HepG2 (cell line): Measurements from ENCODE around the gene EARS2.

Experiments
- MZF1 ChIP-seq: sonication (generic); formaldehyde crosslinking; IDR thresholded peaks from 2 replicates; pipeline ENCODE4 v1.8.1; 2023; ENCODE audit warnings: mild to moderate bottlenecking, missing genetic modification reagents, borderline replicate concordance
- POLR2A ChIP-seq, 2 experiments: IDR thresholded peaks; 2 replicates each; pipeline ENCODE4 v1.6.1; 2011; ENCODE audit warnings: low read depth in 2 of 2, low read length in 2 of 2, mild to moderate bottlenecking in 1 of 2, moderate library complexity in 1 of 2; ENCODE audit not compliant: insufficient read depth in 1 of 2
- POLR2AphosphoS5 ChIP-seq: IDR thresholded peaks from 2 replicates; pipeline ENCODE4 v1.6.1; 2012; ENCODE audit warnings: low read depth, low read length
- REPIN1 ChIP-seq: sonication (generic); formaldehyde crosslinking; IDR thresholded peaks from 2 replicates; pipeline ENCODE4 v1.8.0; 2022; ENCODE audit warnings: missing genetic modification reagents, low read depth, mild to moderate bottlenecking, borderline replicate concordance
- SRF ChIP-seq: IDR thresholded peaks from 2 replicates; pipeline ENCODE4 v1.6.1; 2011; ENCODE audit warnings: mild to moderate bottlenecking, low read depth, low read length, moderate library complexity
- TF ChIP-seq, protein P1 (sequence below): sonication (generic); formaldehyde crosslinking; IDR thresholded peaks from 2 replicates; pipeline ENCODE4 v1.8.1; 2022; ENCODE audit warnings: low read depth, mild to moderate bottlenecking, missing genetic modification reagents
- TF ChIP-seq, protein P2 (sequence below): sonication (generic); formaldehyde crosslinking; IDR thresholded peaks from 2 replicates; pipeline ENCODE4 v1.5.0; 2020; ENCODE audit warnings: mild to moderate bottlenecking, missing genetic modification reagents, moderate library complexity
- TF ChIP-seq, protein P3 (sequence below): sonication (generic); formaldehyde crosslinking; IDR thresholded peaks from 2 replicates; pipeline ENCODE4 v1.4.0; 2020; ENCODE audit warnings: mild to moderate bottlenecking, missing genetic modification reagents
- TF ChIP-seq, protein P4 (sequence below): sonication (generic); formaldehyde crosslinking; IDR thresholded peaks from 2 replicates; pipeline ENCODE4 v1.9.0; 2021; ENCODE audit warnings: mild to moderate bottlenecking, missing genetic modification reagents
- TF ChIP-seq, protein P5 (sequence below), 2 experiments: sonication (generic) in 1 of 2; formaldehyde crosslinking in 1 of 2; IDR thresholded peaks; 2 replicates each; pipeline versions ENCODE4 v1.4.0 to v1.6.1; 2016 to 2020; ENCODE audit warnings: borderline replicate concordance in 1 of 2, low read depth in 1 of 2, mild to moderate bottlenecking in 1 of 2, missing genetic modification reagents in 1 of 2

DNA sequence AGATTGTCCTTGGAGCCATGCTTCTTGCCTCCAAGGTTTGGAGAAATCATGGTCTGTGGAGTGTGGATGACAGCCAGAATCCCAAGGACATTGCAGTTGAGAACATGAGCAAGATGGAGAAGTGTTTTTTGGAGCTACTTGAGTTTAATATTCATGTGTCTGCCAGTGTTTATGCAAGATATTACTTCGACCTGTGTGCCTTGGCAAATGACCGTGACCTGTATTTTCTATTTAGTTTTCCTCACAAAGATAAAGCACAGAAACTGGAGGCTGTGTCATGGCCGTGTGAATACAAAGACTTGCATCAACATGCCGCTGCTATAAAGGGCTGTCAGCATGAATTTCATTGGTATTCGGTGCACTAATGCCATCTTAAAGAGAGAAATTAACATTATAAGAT, 55.9 kb downstream of the EARS2 start:
- TF ChIP-seq, protein P1, sequence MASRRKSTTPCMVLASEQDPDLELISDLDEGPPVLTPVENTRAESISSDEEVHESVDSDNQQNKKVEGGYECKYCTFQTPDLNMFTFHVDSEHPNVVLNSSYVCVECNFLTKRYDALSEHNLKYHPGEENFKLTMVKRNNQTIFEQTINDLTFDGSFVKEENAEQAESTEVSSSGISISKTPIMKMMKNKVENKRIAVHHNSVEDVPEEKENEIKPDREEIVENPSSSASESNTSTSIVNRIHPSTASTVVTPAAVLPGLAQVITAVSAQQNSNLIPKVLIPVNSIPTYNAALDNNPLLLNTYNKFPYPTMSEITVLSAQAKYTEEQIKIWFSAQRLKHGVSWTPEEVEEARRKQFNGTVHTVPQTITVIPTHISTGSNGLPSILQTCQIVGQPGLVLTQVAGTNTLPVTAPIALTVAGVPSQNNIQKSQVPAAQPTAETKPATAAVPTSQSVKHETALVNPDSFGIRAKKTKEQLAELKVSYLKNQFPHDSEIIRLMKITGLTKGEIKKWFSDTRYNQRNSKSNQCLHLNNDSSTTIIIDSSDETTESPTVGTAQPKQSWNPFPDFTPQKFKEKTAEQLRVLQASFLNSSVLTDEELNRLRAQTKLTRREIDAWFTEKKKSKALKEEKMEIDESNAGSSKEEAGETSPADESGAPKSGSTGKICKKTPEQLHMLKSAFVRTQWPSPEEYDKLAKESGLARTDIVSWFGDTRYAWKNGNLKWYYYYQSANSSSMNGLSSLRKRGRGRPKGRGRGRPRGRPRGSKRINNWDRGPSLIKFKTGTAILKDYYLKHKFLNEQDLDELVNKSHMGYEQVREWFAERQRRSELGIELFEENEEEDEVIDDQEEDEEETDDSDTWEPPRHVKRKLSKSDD (CRISPR knock-in tag) = no peak
- TF ChIP-seq SRF (no peak), POLR2AphosphoS5 (no peak), POLR2A (IDR thresholded peaks at IDR 0.05; ENCODE audit: insufficient read depth in 1 of 2, low read depth in 2 of 2, low read length in 2 of 2) (no peak), REPIN1 (no peak), MZF1 (no peak)
- TF ChIP-seq, protein P2, sequence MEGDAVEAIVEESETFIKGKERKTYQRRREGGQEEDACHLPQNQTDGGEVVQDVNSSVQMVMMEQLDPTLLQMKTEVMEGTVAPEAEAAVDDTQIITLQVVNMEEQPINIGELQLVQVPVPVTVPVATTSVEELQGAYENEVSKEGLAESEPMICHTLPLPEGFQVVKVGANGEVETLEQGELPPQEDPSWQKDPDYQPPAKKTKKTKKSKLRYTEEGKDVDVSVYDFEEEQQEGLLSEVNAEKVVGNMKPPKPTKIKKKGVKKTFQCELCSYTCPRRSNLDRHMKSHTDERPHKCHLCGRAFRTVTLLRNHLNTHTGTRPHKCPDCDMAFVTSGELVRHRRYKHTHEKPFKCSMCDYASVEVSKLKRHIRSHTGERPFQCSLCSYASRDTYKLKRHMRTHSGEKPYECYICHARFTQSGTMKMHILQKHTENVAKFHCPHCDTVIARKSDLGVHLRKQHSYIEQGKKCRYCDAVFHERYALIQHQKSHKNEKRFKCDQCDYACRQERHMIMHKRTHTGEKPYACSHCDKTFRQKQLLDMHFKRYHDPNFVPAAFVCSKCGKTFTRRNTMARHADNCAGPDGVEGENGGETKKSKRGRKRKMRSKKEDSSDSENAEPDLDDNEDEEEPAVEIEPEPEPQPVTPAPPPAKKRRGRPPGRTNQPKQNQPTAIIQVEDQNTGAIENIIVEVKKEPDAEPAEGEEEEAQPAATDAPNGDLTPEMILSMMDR (CRISPR knock-in tag) = no peak
- TF ChIP-seq, protein P3, sequence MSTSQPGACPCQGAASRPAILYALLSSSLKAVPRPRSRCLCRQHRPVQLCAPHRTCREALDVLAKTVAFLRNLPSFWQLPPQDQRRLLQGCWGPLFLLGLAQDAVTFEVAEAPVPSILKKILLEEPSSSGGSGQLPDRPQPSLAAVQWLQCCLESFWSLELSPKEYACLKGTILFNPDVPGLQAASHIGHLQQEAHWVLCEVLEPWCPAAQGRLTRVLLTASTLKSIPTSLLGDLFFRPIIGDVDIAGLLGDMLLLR = no peak
- TF ChIP-seq, protein P4, sequence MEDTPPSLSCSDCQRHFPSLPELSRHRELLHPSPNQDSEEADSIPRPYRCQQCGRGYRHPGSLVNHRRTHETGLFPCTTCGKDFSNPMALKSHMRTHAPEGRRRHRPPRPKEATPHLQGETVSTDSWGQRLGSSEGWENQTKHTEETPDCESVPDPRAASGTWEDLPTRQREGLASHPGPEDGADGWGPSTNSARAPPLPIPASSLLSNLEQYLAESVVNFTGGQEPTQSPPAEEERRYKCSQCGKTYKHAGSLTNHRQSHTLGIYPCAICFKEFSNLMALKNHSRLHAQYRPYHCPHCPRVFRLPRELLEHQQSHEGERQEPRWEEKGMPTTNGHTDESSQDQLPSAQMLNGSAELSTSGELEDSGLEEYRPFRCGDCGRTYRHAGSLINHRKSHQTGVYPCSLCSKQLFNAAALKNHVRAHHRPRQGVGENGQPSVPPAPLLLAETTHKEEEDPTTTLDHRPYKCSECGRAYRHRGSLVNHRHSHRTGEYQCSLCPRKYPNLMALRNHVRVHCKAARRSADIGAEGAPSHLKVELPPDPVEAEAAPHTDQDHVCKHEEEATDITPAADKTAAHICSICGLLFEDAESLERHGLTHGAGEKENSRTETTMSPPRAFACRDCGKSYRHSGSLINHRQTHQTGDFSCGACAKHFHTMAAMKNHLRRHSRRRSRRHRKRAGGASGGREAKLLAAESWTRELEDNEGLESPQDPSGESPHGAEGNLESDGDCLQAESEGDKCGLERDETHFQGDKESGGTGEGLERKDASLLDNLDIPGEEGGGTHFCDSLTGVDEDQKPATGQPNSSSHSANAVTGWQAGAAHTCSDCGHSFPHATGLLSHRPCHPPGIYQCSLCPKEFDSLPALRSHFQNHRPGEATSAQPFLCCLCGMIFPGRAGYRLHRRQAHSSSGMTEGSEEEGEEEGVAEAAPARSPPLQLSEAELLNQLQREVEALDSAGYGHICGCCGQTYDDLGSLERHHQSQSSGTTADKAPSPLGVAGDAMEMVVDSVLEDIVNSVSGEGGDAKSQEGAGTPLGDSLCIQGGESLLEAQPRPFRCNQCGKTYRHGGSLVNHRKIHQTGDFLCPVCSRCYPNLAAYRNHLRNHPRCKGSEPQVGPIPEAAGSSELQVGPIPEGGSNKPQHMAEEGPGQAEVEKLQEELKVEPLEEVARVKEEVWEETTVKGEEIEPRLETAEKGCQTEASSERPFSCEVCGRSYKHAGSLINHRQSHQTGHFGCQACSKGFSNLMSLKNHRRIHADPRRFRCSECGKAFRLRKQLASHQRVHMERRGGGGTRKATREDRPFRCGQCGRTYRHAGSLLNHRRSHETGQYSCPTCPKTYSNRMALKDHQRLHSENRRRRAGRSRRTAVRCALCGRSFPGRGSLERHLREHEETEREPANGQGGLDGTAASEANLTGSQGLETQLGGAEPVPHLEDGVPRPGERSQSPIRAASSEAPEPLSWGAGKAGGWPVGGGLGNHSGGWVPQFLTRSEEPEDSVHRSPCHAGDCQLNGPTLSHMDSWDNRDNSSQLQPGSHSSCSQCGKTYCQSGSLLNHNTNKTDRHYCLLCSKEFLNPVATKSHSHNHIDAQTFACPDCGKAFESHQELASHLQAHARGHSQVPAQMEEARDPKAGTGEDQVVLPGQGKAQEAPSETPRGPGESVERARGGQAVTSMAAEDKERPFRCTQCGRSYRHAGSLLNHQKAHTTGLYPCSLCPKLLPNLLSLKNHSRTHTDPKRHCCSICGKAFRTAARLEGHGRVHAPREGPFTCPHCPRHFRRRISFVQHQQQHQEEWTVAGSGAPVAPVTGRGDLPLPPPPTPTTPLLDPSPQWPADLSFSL (CRISPR knock-in tag) = no peak
- TF ChIP-seq, protein P5, sequence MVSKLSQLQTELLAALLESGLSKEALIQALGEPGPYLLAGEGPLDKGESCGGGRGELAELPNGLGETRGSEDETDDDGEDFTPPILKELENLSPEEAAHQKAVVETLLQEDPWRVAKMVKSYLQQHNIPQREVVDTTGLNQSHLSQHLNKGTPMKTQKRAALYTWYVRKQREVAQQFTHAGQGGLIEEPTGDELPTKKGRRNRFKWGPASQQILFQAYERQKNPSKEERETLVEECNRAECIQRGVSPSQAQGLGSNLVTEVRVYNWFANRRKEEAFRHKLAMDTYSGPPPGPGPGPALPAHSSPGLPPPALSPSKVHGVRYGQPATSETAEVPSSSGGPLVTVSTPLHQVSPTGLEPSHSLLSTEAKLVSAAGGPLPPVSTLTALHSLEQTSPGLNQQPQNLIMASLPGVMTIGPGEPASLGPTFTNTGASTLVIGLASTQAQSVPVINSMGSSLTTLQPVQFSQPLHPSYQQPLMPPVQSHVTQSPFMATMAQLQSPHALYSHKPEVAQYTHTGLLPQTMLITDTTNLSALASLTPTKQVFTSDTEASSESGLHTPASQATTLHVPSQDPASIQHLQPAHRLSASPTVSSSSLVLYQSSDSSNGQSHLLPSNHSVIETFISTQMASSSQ (IDR thresholded peaks at IDR 0.05; ENCODE audit: low read depth) = no peak
- TF ChIP-seq, protein P5 (CRISPR knock-in tag; IDR thresholded peaks at IDR 0.05; ENCODE audit: borderline replicate concordance) = no peak
